ENCODE results near the gene EPN1.
"Not testable (repeated sequence)": the region's sequence is repeated elsewhere in the genome, so short reads cannot be mapped to it uniquely, and the experiment has no call there.

The EPN1 gene

DNA sequence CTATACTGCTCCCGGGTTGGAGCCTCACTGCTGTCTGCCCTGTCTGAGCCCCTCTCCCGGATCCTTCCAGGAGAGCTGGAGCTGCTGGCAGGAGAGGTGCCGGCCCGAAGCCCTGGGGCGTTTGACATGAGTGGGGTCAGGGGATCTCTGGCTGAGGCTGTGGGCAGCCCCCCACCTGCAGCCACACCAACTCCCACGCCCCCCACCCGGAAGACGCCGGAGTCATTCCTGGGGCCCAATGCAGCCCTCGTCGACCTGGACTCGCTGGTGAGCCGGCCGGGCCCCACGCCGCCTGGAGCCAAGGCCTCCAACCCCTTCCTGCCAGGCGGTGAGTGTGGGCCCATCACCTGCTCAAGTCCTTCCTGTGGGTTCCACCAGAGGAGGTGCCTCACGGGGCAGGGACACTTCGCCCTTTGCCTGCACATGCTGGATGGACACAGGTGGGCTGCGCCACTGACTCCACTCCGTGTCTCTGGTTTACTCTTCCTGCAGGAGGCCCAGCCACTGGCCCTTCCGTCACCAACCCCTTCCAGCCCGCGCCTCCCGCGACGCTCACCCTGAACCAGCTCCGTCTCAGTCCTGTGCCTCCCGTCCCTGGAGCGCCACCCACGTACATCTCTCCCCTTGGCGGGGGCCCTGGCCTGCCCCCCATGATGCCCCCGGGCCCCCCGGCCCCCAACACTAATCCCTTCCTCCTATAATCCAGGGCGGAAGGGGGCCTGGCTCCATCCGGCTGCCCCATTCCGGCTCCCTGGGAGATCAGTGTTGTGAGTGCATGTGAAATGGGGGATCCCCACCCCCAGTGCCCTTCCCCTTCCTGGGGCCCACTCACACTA, 19.8 kb downstream of the EPN1 start:
- FAIRE-seq = no peak

DNA sequence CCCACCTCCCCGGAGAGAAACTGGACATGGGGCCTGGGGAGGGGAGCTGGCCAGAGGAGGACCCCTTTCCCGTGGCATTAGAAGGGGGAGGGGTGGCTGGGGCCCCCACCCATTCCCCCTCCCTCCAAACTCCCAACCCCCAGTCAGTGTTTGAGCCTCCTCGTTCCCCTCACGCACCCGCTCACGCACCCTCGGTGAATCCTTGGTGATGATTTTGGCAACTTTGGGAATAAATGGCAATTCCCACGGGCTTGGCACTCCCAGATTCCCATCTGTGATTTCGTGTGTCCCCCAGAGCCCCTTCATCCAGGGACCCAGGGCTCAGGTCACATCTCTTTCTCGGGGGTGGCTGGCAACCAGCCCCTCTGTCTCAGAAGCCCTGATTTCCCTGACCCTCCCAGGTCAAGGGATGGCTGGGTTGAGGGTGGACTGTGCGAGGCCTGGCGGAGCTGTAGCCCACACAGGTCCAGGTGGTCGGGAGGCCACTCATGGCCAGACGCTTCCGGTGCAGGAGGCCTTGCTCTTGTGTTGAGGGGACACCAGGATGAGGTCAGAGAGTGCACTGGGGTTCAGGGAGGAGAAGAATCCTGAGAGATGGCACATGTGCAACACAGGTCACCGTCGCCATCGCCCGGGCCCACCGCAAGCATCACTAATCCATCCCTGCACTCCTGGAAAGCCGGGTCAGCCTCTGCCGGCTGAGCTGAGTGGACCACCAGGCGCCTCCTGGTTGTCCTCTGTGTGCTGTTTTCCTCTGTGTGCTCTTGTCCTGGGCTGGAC, 20.7 kb downstream of the EPN1 start:
- FAIRE-seq = no peak

DNA sequence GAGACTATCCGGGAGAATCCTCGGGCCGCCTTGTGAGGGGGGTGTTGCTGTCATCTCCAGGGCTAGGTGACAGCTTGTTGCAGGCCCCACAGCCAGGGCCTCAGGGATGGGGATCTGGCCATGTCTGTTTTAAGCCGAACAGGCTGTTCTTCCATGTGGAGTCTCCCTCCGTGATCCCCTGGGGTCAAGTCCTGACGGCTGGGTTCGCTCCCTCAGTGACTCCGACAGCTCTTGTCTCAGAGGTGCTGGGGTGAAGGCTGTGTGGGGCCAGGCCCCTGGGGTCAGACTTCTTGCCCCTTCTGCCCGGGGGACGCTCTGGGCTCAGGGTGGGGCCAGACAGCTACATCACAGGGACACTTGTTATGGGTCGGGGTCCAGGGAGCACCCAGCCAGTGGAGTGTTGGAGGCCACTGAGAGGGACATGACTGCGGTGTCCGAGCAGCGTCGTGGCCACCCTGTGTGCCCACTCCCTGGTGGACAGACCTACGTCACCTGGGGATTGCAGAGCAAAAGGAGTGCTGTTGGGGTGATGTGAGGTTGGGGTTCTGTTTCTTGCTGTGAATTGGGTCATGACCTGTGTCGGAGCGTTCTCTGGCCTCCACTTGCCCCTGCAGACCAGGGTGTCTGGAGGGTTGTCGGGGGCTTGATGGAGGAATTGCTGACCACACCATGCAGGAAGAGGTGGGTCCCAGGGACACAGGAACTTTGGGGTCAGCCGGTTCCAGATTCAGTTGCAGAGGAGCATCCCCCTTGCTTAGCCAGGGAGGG, 21.5 kb downstream of the EPN1 start:
- no peak for FAIRE-seq

DNA sequence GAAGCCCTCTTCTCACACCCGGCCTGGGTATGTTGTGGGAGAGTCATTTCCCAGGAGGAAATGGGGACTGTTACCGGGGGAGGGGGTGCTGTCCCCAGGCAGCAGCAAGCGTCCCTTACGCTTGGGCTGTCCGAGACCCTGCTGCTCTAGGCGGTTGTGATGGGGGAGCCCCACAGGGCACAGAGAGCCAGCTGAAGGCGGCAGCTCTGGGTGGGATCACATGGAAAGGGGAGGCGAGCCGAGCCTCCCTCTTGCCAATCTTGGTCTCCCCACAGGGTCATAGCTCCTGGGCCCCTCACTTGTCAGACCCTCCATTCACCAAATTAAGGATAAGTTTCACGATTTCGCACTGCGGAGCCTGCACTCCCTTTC, 22.0 kb downstream of the EPN1 start:
- no peak for FAIRE-seq

DNA sequence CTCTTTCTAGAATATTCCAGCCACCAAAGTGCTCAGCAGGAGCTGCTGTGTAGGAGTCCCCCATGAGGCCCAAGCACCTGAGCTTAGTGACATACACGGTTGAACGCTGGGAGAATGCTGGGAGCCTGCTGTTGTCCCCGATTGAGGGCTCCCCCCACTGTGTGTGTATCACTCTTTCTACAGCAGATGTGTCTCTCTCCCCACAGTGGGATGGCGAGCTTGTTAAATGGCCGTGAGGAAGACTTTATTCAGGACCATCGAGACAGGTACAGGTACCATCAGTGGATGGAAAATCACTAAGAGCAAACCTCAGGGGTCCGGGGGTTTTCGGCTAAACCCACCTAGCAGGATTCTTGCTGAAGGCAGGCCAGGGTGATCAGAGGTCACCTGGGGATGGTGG, 22.7 kb downstream of the EPN1 start:
- no peak for FAIRE-seq

DNA sequence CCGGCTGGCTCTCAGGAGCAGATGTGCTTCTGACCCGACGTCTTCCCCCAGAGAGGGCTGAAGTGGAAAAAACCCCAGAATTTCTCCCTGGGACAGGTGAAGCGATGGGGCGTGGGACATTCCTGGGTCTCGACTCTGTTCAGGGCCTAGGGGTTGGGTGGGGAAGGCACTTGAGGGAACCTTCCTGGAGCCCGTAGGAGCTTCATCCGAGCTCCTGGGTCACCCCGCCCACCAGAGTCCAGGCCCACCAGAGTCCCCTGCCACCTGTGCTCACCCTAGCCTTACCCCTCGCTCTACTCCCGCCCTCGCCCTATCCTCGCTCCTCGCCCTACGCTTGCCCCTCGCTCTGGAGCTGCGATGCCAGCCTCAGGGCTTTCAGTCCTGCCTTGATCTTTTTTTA, 23.2 kb downstream of the EPN1 start:
- no peak for FAIRE-seq

DNA sequence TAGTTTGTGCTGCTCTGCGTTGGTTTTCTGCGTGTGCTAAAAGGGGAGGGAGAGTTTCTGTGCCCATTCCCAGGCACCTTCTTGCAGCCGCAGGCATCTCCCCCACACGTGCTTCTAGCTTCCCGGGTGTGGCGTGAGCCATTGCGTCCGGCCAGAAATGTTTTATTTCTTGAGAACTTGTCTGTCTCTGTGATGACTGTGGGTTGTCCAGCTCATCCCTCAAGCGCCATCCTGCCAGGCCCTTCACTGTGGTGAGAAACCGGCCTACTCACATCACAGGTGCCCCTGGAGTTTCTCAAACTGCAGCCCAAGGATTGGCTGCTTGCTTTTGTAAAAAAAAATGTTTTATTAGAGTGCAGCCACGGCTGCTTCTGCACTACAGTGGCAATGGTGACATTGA, 24.2 kb downstream of the EPN1 start:
- no peak for FAIRE-seq

DNA sequence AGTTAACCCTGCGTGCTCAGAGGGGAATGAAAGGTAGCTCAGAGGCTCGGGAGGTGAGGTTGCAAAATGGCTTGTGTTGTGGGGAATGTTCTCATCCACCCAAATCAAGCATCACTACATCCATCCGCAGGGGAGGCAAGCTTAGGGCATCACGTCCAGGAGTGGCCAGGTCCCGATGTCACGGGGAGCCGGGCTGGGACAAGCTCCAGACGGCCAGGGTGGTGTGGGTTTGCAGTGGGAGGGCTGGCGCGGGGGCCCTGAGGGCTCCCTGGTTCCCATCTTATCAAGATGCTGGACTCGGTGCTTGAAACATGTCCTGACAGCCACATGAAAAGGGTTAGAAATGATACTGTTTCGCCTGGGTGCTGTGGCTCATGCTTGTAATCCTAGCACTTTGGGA, 25.8 kb downstream of the EPN1 start:
- no peak for FAIRE-seq

DNA sequence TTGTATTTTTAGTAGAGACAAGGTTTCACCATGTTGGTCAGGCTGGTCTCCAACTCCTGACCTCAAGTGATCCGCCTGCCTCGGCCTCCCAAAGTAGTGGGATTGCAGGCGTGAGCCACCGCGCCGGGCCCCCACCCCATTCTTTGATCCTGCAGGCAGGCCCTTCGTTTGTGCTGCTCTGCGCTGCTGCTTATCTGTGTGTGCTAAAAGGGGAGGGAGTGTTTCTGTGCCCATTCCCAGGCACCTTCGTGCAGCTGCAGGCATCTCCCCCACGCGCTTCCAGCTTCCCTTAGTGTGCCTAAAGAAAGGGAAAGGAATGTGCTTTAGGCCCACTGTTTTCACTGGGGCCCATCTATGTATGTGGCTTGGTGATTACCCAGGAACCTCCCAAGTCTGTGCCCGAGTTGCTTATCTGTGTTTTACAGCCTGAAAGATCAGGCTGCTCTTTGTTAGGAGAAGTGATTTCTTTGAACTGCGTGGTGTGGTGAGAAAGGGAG, 27.2 kb downstream of the EPN1 start:
- no peak for FAIRE-seq

DNA sequence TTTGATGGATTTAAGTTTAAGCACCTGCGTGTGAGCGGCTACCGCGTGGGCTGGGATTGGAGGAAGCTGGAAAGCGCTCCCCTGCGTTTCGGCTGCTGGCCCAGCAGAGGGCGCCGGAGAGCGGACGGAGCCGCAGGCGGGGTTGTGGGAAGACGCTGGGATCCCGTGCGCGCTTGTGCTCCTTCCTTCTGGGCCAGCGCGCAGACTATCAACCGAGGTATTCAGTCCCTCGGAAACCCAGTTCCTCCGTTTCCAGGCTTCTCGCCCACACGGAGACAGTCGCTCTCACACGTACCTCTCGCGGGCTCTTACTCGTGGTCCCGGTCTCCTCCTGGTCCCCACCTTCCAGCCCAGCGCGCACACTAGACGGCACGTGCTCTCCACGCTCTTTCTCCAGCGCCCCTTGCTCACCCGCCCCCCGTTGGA, 28.8 kb downstream of the EPN1 start:
- FAIRE-seq = no peak

DNA sequence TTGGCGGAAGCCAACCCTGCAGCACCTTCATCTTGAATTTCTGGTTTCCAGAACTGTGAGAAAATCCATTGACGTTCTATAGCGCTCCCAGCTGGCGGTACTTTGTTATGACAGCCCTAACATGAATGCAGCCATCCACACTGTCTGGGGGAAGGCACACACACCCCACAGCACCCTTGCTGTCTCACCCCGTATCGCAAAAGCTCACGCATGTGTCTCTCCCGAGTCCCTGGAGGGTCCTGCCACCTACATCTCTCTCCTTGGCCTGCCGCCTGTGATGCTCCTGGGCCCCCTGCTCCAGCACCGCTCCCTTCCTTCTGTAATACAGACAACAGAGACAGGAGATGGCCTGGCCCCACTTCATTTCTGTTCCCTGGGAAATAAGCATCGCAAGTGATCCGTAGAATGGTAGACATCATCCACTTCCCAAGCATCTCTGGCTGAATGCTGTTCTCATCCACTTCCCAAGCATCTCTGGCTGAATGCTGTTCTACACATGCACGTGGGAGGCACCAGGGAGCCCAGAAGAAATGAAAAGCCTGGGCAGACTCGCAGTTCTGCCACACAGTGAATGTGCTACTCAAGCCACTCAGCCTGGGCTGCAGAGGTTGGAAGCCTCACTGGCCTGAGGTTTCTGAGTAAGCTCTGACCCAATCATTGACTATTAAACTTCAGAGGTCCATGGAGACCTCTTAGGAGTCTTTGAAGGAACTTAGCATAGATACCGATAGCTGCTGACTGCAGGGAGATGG, 29.6 kb downstream of the EPN1 start:
- no peak for FAIRE-seq

DNA sequence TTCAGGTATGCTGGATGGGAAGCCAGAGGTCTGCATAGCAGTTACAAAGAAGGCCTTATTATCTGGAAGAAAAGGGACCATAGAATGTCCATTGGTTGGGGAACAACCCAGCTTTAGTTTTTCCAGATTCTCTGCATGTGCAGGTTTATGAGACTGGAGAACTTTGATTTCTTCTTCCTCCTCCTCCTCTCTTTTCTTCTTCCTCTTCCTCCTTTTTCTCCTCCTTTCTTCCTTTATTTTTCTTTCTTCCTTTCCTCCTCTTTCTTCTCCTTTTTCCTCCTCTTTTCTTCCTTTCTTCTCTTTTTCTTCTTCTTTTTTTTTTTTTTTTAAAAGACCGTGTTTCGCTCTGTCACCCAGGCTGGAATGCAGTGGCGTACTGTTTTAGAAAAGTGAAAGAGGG, 30.9 kb downstream of the EPN1 start:
- FAIRE-seq = no peak

DNA sequence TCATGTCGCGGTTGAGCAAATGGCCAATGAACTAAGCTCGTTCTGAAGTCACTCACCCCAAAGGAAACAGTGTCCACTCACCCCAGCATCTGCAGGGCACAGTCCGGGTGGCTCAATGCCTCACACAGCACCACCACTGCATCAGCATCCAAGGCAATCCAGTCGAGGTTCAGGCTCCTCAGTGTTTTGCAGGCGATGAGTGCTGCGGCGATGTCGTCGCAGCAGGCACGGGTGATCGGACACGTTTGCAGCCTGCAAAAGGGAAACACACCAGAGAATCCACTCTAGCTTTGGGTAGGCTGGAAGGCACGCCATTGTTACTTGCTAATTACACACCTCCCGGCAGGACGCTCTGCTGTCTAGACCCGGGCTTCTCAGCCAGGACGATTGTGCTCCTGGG, 36.7 kb downstream of the EPN1 start:
- FAIRE-seq = no peak

DNA sequence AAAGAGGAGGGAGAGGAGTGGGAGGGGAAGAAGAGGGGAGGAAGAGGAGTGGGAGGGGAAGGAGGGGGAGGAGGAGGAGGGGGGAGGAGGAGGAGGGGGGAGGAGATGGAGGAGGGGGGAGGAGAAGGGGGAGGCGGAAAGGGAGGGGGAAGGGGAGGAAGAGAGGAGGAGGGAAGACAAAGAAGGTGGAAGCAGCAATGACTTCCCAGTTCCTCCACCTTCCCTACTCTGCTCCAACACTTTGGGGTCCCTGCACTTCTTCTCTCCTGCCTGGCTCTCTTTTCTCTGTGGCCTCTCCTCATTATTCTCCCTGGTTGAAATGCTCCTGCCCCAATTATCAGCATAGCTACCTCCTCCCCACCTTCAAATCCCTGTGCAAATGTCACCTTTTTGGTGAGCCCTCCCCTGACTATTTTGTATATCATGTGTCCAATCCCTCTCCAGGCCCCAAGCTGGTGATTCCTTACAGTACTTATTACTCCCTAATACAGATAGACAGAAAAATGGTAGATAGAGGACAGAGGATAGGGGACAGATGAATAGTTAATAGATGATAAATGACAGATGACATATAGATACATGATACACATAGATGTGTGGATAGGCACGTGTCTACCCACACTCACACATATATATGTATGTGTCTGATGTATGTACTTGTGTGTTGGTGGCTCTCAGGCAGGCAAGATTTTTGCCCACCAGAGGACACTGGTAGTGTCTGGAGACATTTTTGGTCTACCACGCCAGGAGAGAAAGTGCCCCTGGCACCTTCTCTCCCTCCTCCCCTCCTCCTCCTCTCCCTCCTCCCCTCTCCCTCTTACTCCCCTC, 38.0 kb downstream of the EPN1 start:
- no peak for FAIRE-seq

DNA sequence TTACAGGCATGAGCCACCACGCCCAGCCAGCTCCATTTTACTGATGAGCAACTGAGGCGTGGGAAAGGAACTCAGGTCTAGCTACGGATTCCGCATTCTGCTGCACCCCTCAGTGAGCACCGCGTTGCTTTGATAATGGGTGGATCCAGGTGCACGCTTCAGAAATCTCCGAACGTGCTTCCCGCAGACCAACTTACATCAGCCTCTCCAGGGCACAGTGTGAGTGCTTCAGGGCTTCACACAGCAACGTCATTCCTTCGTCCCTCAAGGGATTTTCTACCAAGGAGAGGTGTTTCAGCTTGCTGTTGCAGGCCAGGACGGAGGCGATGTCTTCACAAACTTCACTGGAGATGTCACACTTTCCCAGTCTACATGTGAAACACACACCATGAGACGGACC, 41.5 kb downstream of the EPN1 start:
- no peak for FAIRE-seq

DNA sequence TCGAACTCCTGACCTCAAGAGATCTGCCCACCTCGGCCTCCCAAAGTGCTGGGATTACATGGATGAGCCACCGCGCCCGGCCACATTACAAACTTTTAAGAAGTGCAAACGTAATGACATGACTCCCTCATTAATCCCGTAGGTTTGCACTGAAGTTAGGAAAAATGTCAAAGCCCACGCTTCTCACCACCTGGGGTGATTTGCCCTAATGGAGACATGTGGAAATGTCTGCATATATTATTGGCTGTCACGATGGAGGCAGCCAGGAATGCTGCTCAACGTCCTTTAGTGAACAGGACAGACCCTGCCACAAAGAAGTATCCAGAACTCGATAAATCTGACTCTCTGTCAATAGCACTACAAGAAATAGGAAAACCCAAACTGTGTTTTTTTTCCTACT, 42.2 kb downstream of the EPN1 start:
- FAIRE-seq = no peak

DNA sequence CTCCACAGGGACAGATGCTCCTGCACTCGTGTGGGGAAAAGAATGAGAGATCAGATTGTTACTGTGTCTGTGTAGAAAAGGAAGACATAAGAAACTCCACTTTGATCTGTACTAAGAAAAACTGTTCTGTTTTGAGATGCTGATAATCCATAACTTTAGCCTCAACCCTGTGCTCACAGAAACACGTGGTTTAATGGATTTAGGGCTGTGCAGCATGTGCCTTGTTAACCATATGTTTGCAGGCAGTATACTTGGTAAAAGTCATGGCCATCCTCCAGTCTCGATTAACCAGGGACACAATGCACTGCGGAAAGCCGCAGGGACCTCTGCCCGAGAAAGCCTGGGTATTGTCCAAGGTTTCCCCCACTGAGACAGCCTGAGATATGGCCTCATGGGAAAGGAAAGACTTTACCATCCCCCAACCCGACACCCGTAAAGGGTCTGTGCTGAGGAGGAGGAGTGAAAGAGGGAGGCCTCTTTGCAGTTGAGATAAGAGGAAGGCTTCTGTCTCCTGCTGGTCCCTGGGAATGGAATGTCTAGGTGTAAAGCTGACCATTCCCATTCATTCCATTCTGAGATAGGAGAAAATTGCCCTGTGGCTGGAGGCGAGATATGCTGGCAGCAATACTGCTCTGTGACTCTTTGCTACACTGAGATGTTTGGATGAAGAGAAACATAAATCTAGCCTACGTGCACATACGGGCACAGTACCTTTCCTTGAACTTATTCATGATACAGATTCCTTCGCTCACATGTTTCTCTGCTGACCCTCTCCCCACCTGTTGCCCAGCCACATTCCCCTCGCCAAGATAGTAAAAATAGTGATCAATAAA, 43.1 kb downstream of the EPN1 start:
- FAIRE-seq = not testable (repeated sequence)

DNA sequence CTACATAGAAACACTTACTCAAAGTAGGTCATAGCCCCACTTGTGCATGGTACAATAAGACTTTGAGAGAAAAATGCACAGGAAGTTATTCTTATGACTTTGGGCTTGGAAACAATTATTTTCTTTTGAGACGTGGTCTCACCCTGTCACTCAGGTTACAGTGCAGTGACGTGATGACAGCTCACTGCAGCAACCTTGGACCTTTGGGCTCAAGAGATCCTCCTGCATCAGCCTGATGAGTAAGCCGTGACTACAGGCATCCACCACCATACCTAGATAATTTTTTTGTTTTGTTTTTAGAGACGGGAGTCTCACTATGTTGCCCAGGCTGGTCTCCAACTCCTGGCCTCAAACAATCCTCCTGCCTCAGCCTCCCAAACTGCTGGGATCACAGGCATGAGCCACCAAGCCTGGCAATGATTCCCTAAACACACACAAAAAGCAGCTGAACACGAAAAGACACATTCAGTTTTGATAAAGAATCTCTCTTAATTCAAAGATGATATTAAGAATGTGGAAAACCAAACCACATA, 45.3 kb downstream of the EPN1 start:
- no peak for FAIRE-seq

DNA sequence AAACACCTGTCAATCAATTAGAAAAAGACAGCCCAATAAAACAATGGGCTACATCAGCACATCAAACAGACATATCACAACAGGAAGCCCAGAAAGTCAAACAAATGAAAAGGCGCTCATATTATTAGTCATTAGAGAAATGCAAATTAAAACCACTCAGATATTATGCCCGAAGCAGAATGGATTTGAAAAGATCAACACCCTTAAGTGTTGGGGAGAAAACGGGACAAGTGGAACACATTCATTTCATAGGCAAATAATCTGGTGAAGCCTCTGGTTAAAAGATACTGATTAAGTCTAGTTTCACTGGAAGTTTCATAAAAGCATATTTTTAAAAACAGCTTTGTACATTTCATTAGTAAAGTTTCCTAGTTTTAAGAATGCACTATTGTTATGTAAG, 45.8 kb downstream of the EPN1 start:
- no peak for FAIRE-seq

DNA sequence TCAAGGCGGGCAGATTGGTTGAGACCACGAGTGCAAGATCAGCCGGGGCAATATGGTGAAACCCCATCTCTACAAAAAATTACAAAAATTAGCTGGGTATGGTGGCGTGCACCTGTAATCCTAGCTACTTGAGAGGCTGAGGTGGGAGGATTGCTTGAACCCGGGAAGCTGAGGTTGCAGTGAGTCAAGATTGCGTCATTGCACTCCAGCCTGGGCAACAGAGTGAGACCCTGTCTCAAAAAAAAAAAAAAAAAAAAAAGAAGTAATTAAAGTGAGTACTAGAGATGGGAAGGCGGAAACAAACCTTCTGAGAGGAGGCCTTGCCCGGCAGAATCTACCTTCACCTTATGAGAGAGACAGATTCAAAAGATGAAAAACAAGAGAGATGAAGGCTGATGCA, 48.5 kb downstream of the EPN1 start:
- no peak for FAIRE-seq

DNA sequence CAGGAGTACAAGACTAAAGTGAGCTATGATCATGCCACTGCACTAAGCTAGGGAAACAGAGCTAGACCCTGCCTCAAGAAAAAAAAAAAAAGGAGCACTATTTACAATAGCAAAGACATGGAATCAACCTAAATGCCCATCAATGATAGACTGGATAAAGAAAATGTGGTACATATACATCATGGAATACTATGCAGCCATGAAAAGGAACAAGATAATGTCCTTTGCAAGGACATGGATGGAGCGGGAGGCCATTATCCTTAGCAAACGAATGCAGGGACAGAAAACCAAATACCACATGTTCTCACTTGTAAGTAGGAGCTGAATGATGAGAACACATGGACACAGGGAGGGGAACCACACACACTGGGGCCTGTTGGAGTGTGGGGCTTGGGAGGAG, 55.4 kb downstream of the EPN1 start:
- FAIRE-seq = not testable (repeated sequence)

Measured in G401.6 (cell line).